DMS114 treated with DMSO at 0.1 percent for 48 hours (cell line): ENCODE measurements around the gene CRYL1.

ENCODE experiments used
- DNase-seq: peaks from one replicate; lab custom pipeline; 2025; ENCODE audit not compliant: unreplicated experiment; lab: John Stamatoyannopoulos, UW

The CRYL1 gene

DNA sequence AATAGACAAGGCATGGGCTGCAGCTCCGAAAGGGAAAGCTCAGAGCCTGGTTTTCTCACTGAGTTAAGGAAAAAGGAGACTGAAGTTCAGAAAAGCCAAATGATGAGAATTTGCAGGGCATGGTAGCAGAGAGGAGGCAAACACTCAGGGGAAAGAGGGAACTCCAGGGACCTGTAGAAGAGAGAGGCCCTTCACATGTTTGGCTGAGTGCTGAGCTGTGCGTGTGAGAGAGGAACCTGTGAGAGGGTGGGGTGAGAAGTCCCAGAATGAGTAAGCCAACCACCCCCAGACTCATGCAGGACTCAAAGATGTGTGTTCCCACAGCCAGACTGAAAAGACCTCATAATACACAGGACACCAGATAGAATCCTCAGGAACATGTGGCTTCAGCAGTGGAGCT, 2.8 kb upstream of the CRYL1 start:
- no peak for DNase-seq

DNA sequence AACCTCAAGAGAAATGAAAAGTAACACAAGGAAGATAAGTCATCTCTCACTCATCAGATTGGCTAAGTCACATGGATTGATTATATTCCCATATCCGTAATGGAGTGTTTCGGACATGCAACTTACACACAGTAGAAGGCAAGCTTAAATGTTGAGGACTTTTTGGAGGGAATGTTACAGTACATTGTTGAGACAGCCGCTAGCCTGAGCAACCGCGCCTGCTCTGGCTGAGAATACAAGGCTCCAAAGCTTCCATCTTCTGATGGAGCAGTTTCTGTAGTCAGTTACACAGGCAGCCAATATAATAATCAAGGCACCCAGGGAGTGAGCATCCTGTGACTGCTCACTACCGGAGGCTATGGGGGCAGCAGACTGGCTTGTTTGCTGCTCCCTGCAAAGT, 1.0 kb upstream of the CRYL1 start:
- no peak for DNase-seq

DNA sequence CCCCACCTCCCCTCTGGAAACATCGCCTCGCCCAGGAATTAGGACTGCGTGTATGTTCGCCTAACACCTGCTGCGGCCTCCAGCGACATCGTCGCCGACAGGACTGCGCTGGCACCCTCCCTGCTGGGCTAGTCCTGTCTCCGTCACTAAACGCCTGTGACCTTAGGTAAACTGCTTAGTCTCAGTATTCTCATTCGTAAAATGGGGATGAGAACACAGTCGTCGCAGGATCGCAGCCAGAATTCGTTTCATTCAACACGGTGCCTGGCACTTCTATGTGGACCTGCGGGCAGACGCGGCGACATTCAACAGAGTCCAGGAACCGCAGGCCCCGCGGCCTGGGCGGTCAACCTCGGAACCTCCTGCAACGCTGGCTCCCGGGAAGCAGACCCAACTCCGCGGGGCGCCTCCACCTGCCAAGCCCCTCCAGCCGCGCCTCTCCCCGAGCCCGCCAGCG, 485 bp downstream of the CRYL1 start:
- no peak for DNase-seq

DNA sequence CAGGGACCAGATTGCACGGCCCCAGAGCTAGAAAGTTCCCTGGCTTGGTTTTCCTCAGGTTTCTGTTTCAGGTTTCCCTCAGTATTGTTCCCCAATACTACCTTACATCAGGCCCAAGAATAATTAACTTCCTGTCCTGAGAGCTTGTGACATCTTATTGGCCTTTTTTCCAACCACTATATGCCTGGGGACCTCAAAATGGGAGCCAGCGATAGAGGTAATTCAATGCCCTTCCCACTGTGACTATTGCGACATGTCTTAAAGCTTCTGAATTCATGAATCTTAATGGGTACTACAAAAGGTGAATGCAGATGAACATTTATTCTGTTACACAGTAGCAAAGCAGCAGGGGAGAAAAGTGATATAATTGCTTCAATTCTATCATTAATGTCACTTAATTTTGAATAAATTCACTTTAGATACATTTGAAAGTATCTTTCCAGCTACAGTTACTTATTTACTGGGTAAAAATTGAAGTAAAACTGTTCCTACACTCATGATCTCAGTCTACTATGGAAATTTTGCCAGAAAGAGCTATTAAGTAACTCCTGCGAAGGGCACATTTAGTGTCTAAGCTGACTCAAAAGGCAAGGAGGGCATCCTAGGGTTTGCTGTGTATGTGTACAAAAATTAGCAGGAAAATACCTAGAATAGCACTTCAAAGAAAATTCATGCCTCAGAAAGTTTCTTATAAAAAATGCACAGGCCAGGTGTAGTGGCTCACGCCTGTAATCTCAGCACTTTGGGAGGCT, 4.1 kb downstream of the CRYL1 start:
- no peak for DNase-seq

DNA sequence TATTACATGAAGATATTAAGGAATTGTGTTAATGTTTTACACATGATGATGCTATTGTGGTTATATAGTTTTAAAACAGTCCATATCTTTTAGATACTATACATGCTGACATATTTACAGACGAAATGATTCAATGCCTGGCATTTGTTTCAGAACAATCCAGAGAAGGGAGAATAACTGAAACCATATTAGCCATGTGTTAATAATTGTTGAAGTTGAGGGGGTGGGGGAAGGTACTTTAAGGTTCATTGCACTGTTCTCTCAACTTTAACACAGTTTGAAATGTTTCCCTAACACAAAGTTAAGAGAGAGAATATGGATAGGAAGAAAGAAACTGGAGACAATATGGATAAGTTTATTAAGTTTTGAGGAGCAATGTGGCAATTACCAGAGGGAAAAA, 5.8 kb downstream of the CRYL1 start:
- no peak for DNase-seq

DNA sequence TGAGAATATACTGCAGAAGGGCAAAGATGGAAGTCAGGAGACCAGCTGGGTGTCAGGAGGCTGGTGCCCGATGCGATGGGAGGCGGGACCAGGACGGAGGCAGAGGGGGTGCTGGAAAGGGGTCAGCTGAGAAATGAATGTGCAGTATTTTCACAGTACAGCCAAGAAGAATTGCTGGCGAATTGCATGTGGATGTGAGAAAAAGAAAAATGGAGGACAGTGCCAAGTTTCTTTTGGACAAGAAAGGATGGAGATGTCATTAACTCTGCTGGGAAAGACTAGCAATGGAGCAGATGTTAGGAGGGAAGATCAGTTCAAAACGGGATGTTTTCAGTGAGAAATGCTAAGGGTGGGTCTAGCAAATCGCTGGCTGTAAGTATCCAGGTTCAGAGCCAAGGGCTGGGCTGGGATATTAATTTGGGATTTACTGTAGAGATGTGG, 7.0 kb downstream of the CRYL1 start:
- no peak for DNase-seq

DNA sequence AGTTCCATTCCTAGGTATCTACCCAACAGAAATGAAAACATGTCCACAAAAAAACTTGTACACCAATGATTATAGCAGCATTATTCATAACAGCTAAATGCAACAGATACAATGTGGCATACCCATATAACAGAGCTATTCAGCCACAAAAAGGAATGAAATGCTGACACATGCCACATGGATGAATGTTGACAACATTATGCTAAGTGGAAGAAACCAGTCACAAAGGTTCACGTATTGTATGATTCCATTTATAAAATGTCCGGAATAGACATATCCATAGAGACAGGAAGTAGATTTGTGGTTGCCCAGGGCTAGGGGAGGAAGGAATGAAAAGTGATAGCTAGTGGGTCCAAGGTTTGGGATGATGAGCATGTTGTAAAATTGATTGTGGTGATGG, 10.8 kb downstream of the CRYL1 start:
- DNase-seq: no peak

DNA sequence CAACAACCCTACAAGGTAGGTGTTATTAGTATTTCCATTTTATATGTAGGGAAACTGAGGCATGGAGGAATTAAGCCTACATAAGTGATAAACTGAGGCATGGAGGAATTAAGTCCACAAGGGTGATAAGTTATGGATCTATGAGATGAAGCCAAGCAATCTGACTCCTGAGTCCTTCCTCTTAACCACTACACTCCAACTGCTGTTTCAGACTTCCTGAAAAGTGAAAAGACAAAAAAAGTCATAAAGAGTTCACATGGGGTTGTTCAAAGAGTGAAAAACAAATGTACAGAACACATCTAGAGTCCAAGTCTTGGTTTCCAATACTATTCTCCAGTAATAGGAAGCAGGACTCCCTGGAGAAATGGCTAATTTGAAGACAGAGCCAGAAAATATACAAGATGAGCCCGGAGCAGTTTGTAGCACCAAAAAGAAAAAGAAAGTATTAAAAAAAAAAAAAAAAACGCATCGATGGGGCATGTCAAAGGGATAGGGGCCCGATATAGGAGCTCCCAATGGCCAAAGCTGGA, 12.1 kb downstream of the CRYL1 start:
- DNase-seq: no peak

DNA sequence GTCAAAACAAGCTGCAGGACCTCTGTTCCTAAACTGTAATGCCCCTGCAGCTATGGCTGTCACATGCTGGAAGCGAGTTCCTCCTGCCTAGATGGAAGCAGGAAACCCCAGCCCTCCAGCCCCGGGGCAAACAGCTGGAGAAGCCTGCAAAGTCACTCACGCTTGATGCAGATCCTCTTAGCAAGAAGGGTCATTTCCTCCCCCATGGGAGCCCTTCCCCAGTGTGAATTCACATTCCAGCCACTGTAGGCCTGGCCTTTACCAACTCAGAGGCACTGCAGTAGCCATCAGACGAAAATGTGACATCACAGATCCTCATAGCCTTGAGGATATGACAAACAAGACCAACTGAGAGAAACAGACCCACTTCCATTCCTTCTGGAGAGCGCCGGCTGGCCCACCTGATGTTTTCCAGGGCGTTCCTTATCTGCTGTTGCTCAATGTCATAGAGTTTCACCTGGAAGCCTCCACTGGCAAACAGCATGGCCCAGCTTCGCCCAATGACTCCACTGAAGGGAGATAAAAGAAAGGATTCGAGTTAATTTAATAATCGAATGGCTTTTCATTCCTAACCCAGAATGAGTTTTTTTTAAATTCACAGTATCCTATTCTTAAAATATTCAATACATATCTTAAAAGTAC, 13.5 kb downstream of the CRYL1 start:
- DNase-seq: no peak

DNA sequence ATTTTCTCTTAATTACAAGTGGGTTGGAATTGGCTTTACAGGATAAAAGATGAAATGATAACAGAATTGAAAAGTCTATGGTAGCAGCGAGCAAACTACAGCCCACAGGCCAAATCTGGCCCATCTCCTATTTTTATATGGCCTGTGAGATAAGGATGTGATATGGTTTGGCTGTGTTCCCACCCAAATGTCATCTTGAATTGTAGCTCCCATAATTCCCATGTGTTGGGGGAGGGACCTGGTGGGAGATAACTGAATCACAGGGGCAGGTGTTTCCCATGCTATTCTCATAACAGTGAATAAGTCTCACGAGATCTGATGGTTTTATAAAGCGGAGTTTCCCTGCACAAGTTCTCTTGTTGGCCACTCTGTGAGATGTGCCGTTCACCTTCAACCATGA, 19.0 kb downstream of the CRYL1 start:
- no peak for DNase-seq

DNA sequence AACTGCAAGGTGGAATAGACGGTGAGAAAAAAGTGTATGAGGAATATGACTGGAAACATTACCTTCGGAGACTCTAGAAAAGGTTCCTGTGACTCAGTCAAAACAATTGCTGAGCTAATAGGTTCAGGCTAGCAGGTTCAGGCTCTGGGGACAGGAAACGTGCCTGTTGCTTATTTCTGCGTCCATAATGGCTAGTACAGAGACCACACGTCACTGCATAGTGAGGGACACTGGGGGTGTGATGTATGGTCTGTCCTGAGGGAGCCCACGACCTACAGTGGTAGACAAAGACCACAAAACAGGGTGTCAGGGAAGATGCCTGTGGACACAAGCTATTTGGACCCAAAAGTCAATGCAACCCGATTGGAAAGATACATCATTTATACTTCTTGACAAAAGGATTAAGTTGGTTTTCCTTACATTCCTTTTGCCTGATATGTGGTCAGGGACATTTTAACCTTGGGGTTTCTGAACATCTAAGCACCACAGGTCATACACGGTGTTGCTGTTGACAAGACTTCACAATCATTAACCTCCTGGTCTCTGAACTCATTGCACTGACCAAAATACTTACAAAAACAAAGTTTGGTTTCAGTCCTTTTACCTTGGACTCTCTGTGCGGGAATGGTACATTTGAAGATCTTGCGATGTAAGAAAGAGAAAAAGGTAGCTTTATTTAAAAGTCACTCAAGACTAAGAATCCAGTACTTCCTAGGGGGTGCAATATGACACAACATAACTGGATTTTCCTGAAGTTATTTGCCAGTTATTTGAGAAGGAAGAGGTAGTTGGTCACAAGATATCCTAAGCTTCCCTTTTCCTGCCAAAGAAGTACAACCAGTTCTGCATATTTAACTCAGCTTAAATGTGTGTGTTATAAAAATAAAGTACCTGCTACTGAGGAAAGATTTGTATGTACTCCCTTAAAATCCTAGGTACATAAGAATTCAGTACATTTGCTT, 20.0 kb downstream of the CRYL1 start:
- no peak for DNase-seq

DNA sequence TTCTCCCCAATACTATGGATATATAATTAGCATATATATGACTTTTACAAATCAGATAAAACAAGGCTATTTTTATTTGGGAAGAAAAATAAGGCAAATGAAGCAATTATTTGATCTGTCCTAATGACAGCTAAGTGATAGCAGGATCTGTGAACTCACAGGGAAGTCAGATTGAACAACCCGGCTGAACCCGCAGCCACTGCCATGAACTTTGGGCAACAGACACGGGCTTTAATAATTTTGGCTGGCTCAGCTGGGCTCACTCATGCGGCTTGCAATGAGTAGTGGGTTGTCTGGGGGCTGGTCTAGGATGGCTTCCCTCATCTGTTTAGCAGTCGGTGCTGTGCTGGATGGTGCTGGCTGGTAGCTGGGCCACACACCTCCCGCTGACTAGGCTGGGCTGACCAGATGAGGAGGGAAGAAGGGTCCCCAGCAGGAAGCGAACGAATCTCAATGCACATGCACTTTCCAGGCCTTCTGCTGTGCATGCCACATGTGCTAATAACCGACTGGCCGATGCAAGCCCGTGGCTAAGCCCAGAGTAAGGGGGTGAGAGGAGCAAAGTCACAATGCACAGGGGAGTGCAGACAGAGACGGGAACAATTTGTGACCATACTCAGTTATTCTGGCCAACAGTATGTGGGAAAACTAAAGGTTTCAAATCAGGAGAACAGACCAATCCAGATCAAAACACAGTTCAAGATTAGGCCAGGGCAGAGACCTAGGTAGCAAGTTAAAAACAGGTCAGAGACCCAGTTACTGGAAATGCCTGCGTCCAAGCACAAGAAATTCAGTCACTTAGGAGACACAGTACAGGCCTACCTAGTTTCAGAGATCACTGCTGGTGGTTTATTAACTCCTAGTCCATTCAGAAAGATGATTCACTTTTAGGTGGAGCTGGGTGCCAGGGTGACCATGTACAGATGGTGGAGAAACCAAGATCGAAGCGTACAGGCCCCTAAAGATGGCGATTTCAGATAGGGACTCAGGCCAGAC, 22.3 kb downstream of the CRYL1 start:
- no peak for DNase-seq

DNA sequence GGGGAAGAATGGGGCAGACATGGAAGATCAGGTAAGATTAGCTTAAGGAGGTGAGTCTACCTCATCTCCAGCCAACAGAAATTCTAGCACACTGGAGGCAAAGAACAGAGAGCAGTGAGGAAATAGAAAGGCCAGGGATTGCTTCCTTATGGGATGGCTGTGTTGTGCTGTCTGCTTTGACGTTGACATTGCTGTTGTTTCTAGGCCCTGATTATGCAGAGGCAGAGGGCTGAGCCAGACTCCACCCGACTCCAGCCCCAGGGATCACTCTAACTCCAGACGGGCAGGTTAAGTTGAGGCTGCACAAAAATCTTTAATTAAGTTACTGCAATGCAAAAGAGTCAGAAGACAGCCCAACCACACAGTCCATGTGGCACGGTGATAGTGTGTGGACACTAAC, 24.1 kb downstream of the CRYL1 start:
- DNase-seq: no peak

DNA sequence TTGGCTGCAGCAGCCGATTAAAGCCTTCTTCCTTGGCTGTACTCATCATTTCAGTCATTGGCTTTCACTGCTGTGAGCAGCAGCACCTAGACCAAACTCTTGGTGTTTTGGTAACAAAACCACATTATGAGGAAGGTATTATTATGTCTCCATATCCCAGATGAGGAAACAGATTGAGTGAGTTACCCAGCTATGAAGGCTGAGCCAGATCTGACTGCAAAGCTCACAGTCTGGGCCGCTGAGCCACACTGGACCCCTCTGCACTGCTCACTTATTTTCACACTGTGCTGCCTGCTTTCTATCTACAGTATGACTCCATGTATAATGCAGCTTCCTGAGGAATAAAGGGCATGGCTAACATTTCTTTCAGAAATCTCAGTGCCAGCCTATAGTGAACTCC, 24.5 kb downstream of the CRYL1 start:
- no peak for DNase-seq

DNA sequence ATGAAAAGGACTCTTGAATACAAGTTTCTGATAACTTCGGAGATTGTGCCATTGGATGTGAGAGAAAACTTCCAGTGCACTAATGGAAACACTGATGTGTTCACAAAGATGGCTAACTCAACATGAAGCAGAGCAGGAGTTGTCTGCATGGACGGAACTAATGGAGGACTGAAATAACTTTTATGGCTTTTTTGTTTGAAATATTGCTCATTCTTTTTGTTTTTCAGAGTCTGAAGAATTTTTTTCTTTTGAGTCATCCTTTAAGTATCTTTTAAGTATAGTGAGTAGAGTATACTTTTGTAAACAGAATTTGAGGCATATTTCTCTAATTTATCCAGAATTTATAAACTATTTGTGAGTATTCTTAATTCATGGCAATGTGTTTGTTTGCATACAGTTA, 25.7 kb downstream of the CRYL1 start:
- DNase-seq: no peak

DNA sequence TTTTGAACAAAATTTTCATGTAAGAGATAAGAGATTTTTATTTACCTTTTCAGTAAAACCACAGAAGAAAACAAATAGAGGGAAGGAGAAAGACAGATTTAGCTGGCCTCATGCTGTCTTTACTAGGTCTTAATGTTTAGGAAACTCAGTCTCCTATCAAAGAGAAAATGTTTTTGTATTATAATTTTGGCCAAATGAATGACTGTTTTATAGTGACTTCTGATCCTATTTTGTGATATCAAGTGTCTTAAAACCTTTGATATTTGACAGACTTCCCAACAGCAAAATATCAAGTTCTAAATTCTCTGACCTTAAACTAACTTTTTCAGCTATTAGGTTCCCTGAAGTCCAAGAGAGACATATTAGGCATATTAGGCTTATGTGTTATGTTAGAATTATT, 27.0 kb downstream of the CRYL1 start:
- no peak for DNase-seq

DNA sequence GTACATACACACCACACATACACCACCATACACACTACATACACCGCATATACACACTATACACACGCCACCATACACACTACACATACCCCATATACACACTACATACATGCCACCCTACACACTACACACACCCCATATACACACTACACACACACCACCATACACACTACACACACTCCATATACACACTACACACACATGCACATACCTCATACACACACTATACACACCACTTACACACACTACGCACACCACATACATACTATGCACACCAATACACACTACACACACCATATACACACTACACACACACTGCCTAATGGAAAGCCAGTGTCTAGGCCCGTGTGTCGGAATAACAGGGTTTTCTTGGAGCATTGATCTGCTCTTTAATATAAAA, 27.5 kb downstream of the CRYL1 start:
- DNase-seq: no peak

DNA sequence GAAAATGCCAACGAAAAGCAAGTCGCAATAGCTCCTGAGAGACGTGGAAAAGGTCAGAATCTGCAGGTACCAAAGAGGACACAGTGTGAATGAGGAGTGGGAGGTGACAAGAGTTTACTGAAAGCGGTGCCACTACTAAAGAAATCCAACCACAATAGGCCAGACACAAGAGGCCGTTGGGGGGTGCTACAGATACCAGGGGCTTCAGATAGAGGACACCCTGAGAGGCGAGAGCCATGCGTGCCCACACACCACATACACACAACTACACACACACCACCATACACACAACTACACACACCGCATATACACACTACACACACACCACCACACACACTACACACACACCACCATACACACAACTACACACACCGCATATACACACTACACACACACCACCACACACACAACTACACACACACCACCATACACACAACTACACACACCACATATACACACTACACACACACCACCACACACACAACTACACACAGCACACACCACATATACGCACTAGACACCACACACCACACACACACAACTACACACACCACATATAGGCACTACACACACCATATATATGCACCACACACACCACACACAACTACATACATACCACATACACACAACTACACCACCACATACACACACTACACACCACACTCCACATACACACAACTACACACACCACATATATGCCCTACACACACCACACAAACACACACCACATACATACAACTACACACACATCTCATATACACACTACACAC, 28.5 kb downstream of the CRYL1 start:
- no peak for DNase-seq
